ENCODE results near the gene TPBG. TPM values are rescaled to one million over a fixed set of nuclear protein-coding genes. Genes with fewer than 3 reads are reported as not detected.
A peak's percentile ranks its signal among the peaks of the same experiment; 100 is the strongest.

The TPBG gene, protein sequence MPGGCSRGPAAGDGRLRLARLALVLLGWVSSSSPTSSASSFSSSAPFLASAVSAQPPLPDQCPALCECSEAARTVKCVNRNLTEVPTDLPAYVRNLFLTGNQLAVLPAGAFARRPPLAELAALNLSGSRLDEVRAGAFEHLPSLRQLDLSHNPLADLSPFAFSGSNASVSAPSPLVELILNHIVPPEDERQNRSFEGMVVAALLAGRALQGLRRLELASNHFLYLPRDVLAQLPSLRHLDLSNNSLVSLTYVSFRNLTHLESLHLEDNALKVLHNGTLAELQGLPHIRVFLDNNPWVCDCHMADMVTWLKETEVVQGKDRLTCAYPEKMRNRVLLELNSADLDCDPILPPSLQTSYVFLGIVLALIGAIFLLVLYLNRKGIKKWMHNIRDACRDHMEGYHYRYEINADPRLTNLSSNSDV
- 55.2 TPM for polyA plus RNA-seq (2013, experiment 1 of 2)
- polyA plus RNA-seq (2013, experiment 2 of 2), result 56.5 TPM

GRCh38 chr6:82363428-82364086, at the start of gene TPBG:
Gene TPBG (plus strand): TSS chr6:82363817. CDS start chr6:82364962, 1,145 bp downstream.
- no peaks in the 10 kb centered on the region for H3K9me3 ChIP-seq (ENCODE audit: control insufficient read depth, low read length)
- peak within 1 kb of the TSS; percentile 70 for H4K8ac ChIP-seq (ENCODE audit: low read length)
- H2BK12ac ChIP-seq (ENCODE audit: low read length in 2 of 2), result peak within 1 kb of the TSS; percentile 78 to 95
- DNase-seq, result peak; percentile 78
- H3K14ac ChIP-seq (ENCODE audit: low read length in 2 of 2), result peak within 1 kb of the TSS; percentile 11 to 93
- peak within 1 kb of the TSS; percentile 66 for H2BK120ac ChIP-seq (ENCODE audit: low read depth, low read length)
- H2AK5ac ChIP-seq (ENCODE audit: low read length, severe bottlenecking), result no peak within 1 kb of the TSS
- WGBS, result under 1% methylated on average over 26 of the region's 41 CpGs
- peaks cover 9% of the 10 kb centered on the region for H3K79me1 ChIP-seq (replicated peaks; ENCODE audit: low read length, poor library complexity, severe bottlenecking)
- H3K23ac ChIP-seq (ENCODE audit: low read length in 2 of 2), result no peak within 1 kb of the TSS
- peaks cover 12% of the 10 kb centered on the region for H3K4me1 ChIP-seq (ENCODE audit: control insufficient read depth, insufficient read depth, low read depth, low read length)
- H3K27ac ChIP-seq (ENCODE audit: low read length, poor library complexity, severe bottlenecking), result peak within 1 kb of the TSS; percentile 89
- peak within 1 kb of the TSS; percentile 79 to 89 for H3K18ac ChIP-seq (ENCODE audit: low read depth in 1 of 2, low read length in 2 of 2)
- H3K9ac ChIP-seq (ENCODE audit: low read length), result peak within 1 kb of the TSS; percentile 92
- peaks cover 0 to 5% of the 10 kb centered on the region in 2 experiments for H3K27me3 ChIP-seq (ENCODE audit: control insufficient read depth in 1 of 2, insufficient read depth in 1 of 2, low read length in 2 of 2)
- H2BK15ac ChIP-seq (ENCODE audit: low read depth, poor library complexity, severe bottlenecking), result peak within 1 kb of the TSS; percentile 88
- peak within 1 kb of the TSS in 1 of 2 experiments; percentile 47 for H3K4ac ChIP-seq (ENCODE audit: low read depth in 1 of 2, low read length in 2 of 2)
- H3K4me2 ChIP-seq (ENCODE audit: low read length, poor library complexity, severe bottlenecking), result peak within 1 kb of the TSS; percentile 67
- peak within 1 kb of the TSS; percentile 88 to 94 for H3K4me3 ChIP-seq (ENCODE audit: insufficient read depth in 1 of 2, low read depth in 1 of 2, low read length in 2 of 2)
- H3K36me3 ChIP-seq (ENCODE audit: control insufficient read depth in 1 of 2, insufficient read depth in 2 of 2, low read depth in 1 of 2, low read length in 2 of 2), result peaks cover 11 to 24% of the 10 kb centered on the region in 2 experiments
- peak within 1 kb of the TSS; percentile 88 for H2BK5ac ChIP-seq (ENCODE audit: low read depth, low read length, poor library complexity, severe bottlenecking)
- peak within 1 kb of the TSS; percentile 75 for H4K91ac ChIP-seq (ENCODE audit: low read length)
- peak within 1 kb of the TSS; percentile 92 for H2AFZ ChIP-seq (ENCODE audit: low read depth, low read length)

DNA sequence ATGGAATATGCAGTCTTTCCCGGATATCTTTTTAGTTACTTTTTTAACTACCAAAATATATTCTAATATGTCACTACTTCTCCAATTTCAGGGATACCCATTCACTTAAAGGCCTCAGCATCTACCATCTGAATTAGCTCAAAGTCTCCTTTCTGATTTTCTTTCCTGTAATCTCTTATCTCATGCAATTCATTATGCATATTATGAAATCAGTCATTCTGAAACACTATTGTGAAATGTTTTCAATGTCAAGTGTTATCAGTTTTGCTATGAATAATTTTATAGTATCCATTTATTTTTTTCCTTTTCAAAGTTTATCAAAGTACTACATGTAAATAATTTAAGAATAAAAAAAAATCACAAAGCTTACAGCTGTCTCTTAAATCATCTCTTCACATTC, 41.2 kb upstream of the TPBG start:
- no peak overlapping the region for H2BK12ac ChIP-seq (ENCODE audit: low read length in 2 of 2)
- H3K9ac ChIP-seq (ENCODE audit: low read length), result no peak overlapping the region
- H3K9me3 ChIP-seq (ENCODE audit: control insufficient read depth, low read length), result peaks cover 8% of the 10 kb centered on the region
- no peak overlapping the region for H3K14ac ChIP-seq (ENCODE audit: low read length in 2 of 2)
- no peak for DNase-seq
- no peak overlapping the region for H3K27ac ChIP-seq (ENCODE audit: low read length, poor library complexity, severe bottlenecking)
- H2AFZ ChIP-seq (ENCODE audit: low read depth, low read length), result no peak overlapping the region
- H3K4ac ChIP-seq (ENCODE audit: low read depth in 1 of 2, low read length in 2 of 2), result no peak overlapping the region
- no peaks in the 10 kb centered on the region for H3K27me3 ChIP-seq (ENCODE audit: control insufficient read depth in 1 of 2, insufficient read depth in 1 of 2, low read length in 2 of 2)
- WGBS, result no CpG with 5 or more reads among the region's 1 CpG
- H2BK5ac ChIP-seq (ENCODE audit: low read depth, low read length, poor library complexity, severe bottlenecking), result no peak overlapping the region
- H3K79me1 ChIP-seq (replicated peaks; ENCODE audit: low read length, poor library complexity, severe bottlenecking), result no peaks in the 10 kb centered on the region
- no peak overlapping the region for H4K91ac ChIP-seq (ENCODE audit: low read length)
- no peak overlapping the region for H4K8ac ChIP-seq (ENCODE audit: low read length)
- no peak overlapping the region for H3K23ac ChIP-seq (ENCODE audit: low read length in 2 of 2)
- no peak overlapping the region for H3K4me2 ChIP-seq (ENCODE audit: low read length, poor library complexity, severe bottlenecking)
- no peaks in the 10 kb centered on the region for H3K4me1 ChIP-seq (ENCODE audit: control insufficient read depth, insufficient read depth, low read depth, low read length)
- no peak overlapping the region for H2BK120ac ChIP-seq (ENCODE audit: low read depth, low read length)
- H3K18ac ChIP-seq (ENCODE audit: low read depth in 1 of 2, low read length in 2 of 2), result no peak overlapping the region
- no peak overlapping the region for H3K4me3 ChIP-seq (ENCODE audit: insufficient read depth in 1 of 2, low read depth in 1 of 2, low read length in 2 of 2)
- no peak overlapping the region for H2AK5ac ChIP-seq (ENCODE audit: low read length, severe bottlenecking)
- H2BK15ac ChIP-seq (ENCODE audit: low read depth, poor library complexity, severe bottlenecking), result no peak overlapping the region
- no peaks in the 10 kb centered on the region for H3K36me3 ChIP-seq (ENCODE audit: control insufficient read depth in 1 of 2, insufficient read depth in 2 of 2, low read depth in 1 of 2, low read length in 2 of 2)

DNA sequence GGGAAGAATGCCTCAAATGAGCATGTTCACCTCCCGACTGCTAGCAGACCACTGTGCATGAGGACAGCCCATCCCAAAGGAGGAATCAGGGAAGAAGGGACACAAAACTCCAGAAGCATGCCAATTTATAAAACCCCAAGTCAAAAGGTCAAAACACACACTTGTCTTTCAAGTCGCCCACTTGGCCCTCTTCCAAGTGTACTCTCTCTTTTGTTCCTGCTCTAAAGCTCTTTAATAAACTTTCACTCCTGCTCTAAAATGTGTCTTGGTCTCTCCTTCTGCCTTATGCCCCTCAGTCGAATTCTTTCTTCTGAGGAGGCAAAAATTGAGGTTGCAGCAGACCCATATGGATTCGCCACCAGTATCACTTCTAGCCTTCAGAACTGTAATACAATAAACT, 33.9 kb upstream of the TPBG start:
- Histone ChIP-seq H2BK120ac (ENCODE audit: low read depth, low read length) (no peak overlapping the region), H4K8ac (ENCODE audit: low read length) (no peak overlapping the region), H4K91ac (ENCODE audit: low read length) (no peak overlapping the region), H3K4me2 (ENCODE audit: low read length, poor library complexity, severe bottlenecking) (no peak overlapping the region), H2BK15ac (ENCODE audit: low read depth, poor library complexity, severe bottlenecking) (no peak overlapping the region), H3K4ac (ENCODE audit: low read depth in 1 of 2, low read length in 2 of 2) (no peak overlapping the region), H3K23ac (ENCODE audit: low read length in 2 of 2) (no peak overlapping the region), H3K4me1 (ENCODE audit: control insufficient read depth, insufficient read depth, low read depth, low read length) (no peaks in the 10 kb centered on the region), H2BK12ac (ENCODE audit: low read length in 2 of 2) (no peak overlapping the region), H2AK5ac (ENCODE audit: low read length, severe bottlenecking) (no peak overlapping the region), H2BK5ac (ENCODE audit: low read depth, low read length, poor library complexity, severe bottlenecking) (no peak overlapping the region), H3K18ac (ENCODE audit: low read depth in 1 of 2, low read length in 2 of 2) (no peak overlapping the region), H3K9ac (ENCODE audit: low read length) (no peak overlapping the region), H3K4me3 (ENCODE audit: insufficient read depth in 1 of 2, low read depth in 1 of 2, low read length in 2 of 2) (no peak overlapping the region), H2AFZ (ENCODE audit: low read depth, low read length) (no peak overlapping the region), H3K36me3 (ENCODE audit: control insufficient read depth in 1 of 2, insufficient read depth in 2 of 2, low read depth in 1 of 2, low read length in 2 of 2) (no peaks in the 10 kb centered on the region), H3K14ac (ENCODE audit: low read length in 2 of 2) (no peak overlapping the region), H3K79me1 (replicated peaks; ENCODE audit: low read length, poor library complexity, severe bottlenecking) (no peaks in the 10 kb centered on the region), H3K9me3 (ENCODE audit: control insufficient read depth, low read length) (no peaks in the 10 kb centered on the region), H3K27ac (ENCODE audit: low read length, poor library complexity, severe bottlenecking) (no peak overlapping the region), H3K27me3 (ENCODE audit: control insufficient read depth in 1 of 2, insufficient read depth in 1 of 2, low read length in 2 of 2) (no peaks in the 10 kb centered on the region)
- WGBS, result 72% methylated on average over 3 of the region's 4 CpGs
- DNase-seq, result no peak

- 100% methylated on average over 1 of the region's 2 CpGs for WGBS
- Histone ChIP-seq H4K8ac (ENCODE audit: low read length) (no peak overlapping the region), H2BK120ac (ENCODE audit: low read depth, low read length) (no peak overlapping the region), H3K4ac (ENCODE audit: low read depth in 1 of 2, low read length in 2 of 2) (no peak overlapping the region), H3K4me2 (ENCODE audit: low read length, poor library complexity, severe bottlenecking) (no peak overlapping the region), H2BK15ac (ENCODE audit: low read depth, poor library complexity, severe bottlenecking) (no peak overlapping the region), H2AK5ac (ENCODE audit: low read length, severe bottlenecking) (no peak overlapping the region), H3K27ac (ENCODE audit: low read length, poor library complexity, severe bottlenecking) (no peak overlapping the region), H4K91ac (ENCODE audit: low read length) (no peak overlapping the region), H2BK12ac (ENCODE audit: low read length in 2 of 2) (no peak overlapping the region), H3K9ac (ENCODE audit: low read length) (no peak overlapping the region), H2AFZ (ENCODE audit: low read depth, low read length) (no peak overlapping the region), H3K23ac (ENCODE audit: low read length in 2 of 2) (no peak overlapping the region), H3K4me3 (ENCODE audit: insufficient read depth in 1 of 2, low read depth in 1 of 2, low read length in 2 of 2) (no peak overlapping the region), H3K4me1 (ENCODE audit: control insufficient read depth, insufficient read depth, low read depth, low read length) (no peaks in the 10 kb centered on the region), H3K9me3 (ENCODE audit: control insufficient read depth, low read length) (no peaks in the 10 kb centered on the region), H3K14ac (ENCODE audit: low read length in 2 of 2) (no peak overlapping the region), H2BK5ac (ENCODE audit: low read depth, low read length, poor library complexity, severe bottlenecking) (no peak overlapping the region), H3K79me1 (replicated peaks; ENCODE audit: low read length, poor library complexity, severe bottlenecking) (no peaks in the 10 kb centered on the region), H3K27me3 (ENCODE audit: control insufficient read depth in 1 of 2, insufficient read depth in 1 of 2, low read length in 2 of 2) (no peaks in the 10 kb centered on the region), H3K18ac (ENCODE audit: low read depth in 1 of 2, low read length in 2 of 2) (no peak overlapping the region), H3K36me3 (ENCODE audit: control insufficient read depth in 1 of 2, insufficient read depth in 2 of 2, low read depth in 1 of 2, low read length in 2 of 2) (no peaks in the 10 kb centered on the region)
- no peak for DNase-seq
Observed at GRCh38 chr6:82330171-82330804, 33.3 kb upstream of the TPBG start.
